ENCODE measurements around the gene SHMT2.

The SHMT2 gene

DNA sequence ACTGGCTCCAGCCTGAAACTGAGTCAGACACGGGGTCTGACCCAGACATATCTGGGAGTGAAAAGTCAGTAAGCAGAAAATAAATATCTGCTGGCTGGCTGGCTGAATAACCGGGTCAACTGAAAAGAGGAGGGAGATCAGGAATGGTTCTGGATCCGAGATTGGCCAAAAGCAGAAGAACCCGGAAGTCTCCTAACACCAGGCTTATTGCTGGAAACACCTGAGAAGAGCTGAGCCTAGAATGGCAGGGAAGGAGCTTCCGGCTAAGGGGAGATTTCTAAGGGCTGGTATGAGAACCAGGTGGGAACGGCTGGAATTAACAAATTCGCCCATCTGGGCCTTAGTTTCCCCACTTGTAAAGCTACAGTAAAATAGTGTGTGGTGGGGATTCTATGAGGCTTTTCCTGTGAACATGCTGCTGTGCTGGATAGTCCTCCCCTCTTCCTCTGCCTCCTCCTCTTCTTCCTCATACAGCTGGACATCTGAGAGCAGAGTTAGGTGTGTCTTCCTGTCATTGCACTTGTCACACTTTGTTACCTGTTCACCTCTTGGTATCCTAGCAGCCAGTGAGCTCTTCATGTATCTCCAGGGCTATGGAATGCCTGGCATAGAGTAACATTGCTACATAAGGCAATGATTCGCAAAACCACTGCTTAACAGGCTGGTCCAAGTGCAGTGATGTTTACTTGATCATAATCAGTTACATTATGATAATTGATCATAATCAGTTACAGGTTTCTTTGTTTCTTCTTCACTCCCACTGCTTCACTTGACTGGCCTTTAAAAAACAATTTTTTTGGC is 2.0 kb upstream of the SHMT2 start:
- no peak for DNase-seq (ENCODE audit: low spot score)

DNA sequence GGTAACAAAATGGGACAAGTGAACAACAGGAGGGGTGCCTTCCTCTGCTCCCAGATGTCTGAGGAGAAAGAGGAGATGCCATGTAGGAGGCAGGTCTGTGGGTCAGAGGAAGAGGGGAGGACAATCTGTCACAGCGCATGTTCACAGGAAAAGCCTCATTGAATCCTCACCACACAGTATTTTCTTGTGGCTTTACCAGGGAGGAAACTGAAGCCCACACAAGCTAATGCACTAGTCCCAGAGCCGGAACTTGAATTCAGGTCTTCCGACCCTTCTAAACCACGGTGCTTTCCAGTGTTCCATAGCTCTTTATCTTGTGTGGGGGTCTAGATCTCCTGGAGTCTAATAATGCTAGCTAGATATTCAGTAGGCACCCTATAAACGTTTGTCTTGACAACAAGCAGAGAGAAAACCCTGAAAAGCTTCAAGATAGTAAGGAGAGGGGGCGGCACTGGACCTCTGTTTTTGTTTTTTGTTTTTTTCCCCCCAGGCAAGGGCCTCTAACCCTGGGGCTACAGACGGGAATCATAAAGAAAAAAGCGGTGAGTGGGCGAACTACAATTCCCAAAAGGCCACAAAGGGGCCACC is 371 bp upstream of the SHMT2 start:
- no peak for DNase-seq (ENCODE audit: low spot score)

DNA sequence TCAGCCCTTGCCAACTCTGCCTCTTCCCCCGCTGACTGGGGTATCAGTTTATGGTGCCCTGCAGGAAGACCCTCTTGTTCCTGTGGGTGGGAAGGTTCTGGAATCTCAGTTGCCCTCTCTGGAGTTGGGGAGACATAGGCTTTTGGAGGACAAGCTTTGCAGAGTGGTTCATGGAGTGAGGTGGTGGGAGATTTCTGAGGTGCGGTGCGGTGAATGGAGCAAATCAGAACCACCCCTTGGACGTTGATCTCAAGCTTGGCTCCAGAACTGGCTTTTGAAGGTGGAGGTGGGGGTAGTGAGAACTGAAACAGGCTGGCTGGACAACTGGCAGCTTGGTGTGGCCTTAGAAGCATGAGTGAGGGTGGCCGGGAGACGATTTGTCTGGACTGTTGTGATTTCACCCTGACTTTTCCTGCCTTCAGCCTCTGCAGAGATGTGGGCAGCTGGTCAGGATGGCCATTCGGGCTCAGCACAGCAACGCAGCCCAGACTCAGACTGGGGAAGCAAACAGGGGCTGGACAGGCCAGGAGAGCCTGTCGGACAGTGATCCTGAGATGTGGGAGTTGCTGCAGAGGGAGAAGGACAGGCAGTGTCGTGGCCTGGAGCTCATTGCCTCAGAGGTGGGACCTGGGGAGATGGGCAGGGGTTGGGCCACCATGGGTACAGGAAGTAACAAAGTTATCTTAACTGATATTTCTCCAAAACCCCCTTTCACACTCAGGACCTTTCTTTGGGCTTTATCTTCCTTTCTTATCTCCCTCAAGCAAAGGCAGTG is 1.1 kb downstream of the SHMT2 start:
- DNase-seq (ENCODE audit: low spot score), result no peak

DNA sequence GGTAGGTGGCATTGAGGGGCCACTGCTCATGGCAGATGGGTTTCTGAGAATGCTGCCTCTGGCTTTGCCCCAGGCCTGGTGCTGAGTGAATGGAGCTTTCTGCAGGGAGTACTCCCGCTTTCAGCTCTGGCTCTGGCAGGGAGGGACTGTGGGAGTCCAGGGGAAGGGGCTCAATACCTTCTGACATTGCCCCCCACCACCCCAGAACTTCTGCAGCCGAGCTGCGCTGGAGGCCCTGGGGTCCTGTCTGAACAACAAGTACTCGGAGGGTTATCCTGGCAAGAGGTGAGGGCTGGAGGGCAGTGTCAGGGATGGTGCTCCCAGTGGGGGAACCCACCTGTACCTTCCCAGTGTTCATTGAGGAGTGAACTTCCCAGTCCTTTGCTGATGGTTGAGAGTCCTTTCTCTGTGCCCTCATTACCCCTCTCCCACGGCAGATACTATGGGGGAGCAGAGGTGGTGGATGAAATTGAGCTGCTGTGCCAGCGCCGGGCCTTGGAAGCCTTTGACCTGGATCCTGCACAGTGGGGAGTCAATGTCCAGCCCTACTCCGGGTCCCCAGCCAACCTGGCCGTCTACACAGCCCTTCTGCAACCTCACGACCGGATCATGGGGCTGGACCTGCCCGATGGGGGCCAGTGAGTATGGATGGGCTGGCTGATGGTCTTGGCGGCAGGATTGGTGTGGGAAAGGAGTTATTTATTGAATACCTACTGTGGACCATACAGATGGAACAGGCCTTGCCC is 1.9 kb downstream of the SHMT2 start:
- DNase-seq (ENCODE audit: low spot score), result no peak

DNA sequence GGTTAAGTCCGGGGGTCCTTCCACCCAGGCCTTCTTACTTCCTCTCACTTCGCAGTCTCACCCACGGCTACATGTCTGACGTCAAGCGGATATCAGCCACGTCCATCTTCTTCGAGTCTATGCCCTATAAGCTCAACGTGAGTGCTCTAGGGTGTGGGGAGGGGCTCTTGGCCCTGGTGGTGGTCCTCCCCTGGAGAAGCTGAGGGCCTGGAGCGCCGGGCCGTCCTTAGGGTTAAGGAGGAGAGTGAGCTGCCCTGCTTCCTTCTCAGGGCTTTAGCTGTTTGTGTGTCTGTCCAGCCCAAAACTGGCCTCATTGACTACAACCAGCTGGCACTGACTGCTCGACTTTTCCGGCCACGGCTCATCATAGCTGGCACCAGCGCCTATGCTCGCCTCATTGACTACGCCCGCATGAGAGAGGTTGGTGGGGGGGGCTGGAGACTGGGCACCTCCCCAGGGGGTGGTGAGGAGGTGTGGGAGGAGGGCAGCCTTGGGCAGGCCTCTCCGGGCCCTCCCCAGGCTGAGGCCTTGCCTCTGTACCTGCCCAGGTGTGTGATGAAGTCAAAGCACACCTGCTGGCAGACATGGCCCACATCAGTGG is 2.7 kb downstream of the SHMT2 start:
- no peak for DNase-seq (ENCODE audit: low spot score)

DNA sequence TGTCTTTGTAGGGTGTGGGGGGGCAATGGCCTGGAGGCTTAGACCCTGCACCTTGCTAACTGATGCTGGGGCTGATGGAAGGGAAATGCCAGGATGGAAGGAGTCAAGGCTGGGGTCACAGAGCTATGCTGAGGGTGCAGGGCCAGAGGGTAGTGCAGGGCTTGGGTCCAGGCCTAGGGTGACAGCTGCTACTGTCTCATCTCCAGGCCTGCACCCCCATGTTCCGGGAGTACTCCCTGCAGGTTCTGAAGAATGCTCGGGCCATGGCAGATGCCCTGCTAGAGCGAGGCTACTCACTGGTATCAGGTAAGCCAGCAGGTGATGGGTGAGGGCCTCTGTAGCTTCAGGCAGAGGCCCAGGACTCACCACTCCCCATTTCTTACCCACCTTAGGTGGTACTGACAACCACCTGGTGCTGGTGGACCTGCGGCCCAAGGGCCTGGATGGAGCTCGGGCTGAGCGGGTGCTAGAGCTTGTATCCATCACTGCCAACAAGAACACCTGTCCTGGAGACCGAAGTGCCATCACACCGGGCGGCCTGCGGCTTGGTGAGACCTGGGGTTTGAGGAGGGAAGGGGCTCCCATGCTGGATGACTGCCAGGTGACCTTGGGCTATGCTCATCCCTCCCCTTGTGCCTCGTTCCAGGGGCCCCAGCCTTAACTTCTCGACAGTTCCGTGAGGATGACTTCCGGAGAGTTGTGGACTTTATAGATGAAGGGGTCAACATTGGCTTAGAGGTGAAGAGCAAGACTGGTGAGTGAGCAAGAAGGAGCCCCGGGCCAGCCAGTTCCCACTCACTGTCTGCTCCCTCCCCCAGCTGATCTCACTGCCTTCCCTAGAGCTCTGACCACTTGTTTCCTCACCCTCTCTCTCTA is 4.1 kb downstream of the SHMT2 start:
- no peak for DNase-seq (ENCODE audit: low spot score)

DNA sequence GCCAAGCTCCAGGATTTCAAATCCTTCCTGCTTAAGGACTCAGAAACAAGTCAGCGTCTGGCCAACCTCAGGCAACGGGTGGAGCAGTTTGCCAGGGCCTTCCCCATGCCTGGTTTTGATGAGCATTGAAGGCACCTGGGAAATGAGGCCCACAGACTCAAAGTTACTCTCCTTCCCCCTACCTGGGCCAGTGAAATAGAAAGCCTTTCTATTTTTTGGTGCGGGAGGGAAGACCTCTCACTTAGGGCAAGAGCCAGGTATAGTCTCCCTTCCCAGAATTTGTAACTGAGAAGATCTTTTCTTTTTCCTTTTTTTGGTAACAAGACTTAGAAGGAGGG is 4.7 kb downstream of the SHMT2 start:
- DNase-seq (ENCODE audit: low spot score), result no peak

DNA sequence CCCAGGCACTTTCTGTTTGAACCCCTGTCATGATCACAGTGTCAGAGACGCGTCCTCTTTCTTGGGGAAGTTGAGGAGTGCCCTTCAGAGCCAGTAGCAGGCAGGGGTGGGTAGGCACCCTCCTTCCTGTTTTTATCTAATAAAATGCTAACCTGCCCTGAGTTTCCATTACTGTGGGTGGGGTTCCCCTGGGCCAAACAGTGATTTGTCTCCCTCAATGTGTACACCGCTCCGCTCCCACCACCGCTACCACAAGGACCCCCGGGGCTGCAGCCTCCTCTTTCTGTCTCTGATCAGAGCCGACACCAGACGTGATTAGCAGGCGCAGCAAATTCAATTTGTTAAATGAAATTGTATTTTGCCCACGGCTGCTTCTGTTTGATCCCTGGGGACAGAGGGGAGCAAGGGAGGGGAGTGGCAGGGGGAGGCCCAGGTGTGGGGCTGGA is 5.1 kb downstream of the SHMT2 start:
- DNase-seq (ENCODE audit: low spot score), result no peak

DNA sequence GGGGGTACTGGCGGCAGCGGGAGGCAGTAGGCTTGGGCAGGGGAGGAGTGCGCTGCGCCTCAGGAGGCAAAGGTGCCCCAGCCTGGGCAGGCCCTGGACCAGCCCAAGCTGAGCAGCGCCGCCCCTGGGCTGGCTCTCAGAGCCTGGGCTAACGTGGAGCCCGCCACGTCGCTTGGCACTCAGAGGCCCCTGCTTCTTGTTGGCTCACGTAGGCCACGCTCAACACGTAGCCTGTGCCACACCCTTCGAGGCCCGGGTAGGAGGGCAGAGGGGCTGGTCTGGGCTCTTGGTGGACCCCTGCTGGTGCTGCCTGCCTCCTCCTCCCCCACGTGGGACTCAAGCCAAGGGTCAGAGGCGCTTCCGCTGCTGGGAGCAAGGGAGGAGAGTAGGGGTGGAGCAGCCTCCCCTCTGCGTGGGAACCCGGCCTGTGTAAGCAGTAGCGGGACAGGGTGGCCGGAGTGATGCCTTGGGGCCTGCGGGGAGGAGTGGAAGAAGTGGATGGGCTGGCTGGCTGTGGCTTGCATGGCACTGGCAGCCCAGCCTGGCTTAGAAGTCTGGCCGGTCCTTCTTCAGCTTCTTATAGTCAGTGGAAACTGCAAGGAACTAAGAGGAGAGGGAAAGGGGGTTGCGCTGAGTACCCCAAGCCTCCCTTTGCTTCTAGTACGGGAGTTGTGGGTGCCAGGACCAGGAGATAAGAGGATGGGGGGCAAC is 5.7 kb downstream of the SHMT2 start:
- DNase-seq (ENCODE audit: low spot score), result peak; percentile 57

DNA sequence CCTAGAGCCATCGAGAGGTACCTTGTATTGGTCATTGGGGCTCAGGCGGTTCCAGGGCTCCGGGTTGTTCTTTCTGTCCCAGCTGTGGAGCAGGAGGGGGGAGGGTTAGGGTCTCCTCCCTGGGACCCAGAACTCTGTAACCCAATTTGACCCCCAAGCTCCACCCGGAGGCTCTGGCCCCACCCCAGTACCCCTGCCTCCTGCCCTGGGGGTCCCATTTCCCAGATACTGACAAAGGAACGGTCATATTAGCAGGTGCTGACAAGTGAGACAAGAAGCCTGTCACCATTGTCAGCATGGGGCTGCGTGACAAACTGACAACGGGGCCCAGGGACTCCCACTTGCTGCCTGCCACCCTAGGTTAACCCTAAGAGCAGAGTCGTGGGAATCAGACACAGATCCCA is 6.2 kb downstream of the SHMT2 start:
- DNase-seq (ENCODE audit: low spot score), result no peak

DNA sequence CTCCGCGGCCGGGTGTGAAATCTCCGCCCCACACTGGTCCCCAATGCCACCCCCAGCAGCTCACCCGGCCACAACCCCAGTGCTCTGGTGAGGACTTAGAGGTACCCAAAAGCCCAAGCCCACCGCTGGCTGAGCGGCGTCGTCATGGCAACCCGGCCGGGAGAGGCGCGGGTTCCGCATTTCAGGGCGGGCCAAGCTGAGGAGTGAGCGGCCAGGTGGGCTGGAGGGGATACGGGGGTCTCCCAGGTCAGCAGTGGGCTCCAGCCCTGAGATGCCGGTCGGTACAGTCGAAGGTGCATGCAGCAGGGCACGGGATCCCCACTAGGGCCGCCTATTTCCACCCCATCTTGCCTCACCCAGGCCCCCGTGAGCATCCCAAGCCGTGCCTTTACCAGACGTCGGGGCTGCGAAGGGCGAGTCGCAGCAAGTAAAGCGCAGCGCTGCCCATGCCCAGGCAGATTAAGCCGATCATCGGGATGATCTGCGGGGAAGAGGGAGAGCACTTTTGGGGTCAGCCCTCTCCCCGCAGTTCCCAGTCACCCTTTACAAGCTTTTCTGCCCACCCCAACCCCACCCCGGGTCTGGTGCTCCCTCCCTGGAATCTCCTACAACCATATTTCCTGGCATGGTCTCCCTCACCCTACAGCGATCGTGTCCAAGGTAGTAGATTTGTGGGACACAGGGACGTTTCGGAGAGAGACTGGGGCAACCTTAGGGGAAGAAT is 6.9 kb downstream of the SHMT2 start:
- no peak for DNase-seq (ENCODE audit: low spot score)

DNA sequence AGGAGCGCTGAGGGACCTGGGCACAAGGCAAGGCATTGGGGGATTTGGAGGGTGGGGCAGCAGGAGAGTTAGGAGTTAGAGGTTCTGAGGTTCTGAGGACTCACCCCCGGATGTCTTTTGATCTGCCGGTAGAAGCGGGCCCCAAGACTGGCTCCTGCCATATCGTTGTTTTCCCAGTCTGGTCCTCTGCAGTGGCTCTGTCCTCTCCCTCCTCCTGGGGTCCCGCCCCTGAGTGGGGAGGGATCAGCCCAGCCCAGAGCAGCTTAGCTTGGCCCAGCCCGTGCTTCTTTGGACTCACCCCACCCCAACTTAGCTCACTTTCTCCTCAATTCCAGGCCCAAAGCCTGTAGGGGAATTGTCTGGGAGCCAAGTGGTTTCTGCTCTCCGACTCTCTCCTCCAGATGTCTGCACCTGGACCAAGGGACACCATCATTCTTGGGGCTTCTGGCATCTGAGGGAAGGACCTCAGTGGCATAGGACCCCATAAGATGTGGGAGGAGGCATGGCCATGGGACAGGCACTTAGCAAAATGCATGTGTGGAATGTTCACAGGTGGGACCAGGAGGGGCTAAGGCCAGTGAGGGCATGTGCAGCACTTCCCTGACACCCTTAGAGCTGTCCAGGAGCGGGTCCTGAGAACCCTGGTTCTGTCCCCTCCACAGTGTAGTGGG is 7.5 kb downstream of the SHMT2 start:
- no peak for DNase-seq (ENCODE audit: low spot score)

DNA sequence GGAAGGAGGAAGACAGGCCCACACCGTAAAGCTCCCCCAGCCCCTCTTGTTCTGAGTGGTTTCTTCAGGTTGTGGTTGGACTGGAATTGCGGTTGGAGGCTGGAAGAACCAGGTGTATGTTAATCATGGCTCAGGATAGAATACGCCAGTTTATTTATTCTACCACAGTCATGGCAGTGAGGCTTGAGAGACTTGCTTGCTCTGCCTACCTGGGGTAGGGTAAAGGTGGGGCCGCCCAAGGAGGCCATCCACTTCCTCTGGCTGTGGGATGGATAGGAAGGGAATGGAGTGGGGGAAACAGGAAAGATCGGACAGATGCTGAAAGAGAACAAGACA is 8.1 kb downstream of the SHMT2 start:
- DNase-seq (ENCODE audit: low spot score), result no peak

DNA sequence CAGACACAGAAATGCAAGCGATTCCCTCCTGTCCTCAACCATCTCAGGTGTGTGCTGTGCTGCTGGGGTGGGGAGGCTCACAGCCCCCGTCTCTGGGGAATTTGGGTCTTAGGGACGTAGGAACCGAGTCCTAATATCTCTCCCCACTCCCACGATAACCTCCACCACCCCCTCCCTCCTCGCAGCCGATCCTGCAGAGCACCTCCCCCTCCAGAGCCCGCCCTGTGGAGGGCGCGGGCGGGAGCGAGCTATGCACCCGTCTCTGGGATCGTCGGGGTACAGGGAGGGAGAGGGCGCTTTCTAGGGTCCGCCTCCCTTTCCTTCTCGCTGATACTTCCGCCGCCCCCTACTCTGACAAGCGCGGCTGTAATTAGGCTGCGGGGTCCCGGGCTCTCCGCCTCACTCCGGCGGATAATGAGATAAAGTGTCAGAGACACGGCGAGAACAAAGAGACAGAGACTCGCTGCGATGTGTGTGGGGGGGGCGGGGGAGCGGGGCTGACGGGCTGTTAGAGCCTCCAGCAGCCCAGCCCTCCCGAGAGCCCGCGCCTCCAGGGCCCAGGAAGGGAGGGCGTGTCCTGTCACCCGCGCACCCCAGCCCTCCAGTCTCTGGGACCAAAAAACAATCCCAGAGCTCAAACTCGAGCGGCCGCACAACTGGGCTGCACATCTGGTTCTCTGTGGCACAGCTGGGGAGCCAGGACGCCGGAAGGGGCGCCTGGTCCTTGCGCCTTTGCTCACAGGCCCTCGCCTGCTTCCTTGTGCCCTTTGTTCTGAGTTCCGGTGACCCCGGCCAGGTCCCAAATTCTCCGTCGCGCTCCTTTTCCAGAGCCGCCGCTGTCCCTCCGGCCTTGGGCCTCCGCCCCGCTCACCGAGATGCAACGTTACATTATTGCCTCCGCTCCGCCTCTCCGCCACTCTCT is 8.7 kb downstream of the SHMT2 start:
- DNase-seq (ENCODE audit: low spot score), result no peak

DNA sequence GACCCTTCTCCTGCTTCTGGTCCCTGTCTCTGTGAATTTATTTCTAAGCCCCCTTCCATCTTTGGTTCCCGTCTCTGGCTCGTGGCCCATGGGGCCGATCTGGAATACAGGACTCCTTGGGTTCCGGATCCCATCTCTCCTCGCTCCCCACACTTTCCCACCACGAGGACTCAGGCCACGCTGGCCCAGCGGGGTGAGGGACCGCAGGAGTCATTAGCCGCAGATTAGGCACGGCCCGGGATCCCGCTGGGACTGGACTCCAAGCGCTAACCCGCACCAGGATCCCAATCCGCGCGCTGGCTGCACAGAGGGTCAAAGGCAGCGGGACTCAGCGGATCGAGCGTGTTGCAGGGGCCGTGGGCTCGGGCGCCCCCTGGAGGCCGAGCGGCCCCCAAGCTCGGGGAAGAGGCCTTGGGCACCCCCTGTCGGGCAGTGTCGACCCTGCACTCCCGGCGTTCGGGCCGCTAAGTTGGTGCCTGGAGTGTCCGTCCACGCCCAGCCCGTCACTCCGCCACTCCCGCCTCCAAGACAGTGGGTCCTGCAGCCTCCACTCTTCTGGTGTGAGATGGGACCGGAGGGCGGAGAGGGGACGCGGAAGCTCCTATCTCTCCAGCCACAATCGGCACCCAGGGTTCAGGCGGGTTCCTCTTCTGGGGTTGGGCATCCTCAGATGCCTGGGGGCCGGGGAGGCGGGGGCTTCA is 9.5 kb downstream of the SHMT2 start:
- peak; percentile 90 for DNase-seq (ENCODE audit: low spot score)

DNA sequence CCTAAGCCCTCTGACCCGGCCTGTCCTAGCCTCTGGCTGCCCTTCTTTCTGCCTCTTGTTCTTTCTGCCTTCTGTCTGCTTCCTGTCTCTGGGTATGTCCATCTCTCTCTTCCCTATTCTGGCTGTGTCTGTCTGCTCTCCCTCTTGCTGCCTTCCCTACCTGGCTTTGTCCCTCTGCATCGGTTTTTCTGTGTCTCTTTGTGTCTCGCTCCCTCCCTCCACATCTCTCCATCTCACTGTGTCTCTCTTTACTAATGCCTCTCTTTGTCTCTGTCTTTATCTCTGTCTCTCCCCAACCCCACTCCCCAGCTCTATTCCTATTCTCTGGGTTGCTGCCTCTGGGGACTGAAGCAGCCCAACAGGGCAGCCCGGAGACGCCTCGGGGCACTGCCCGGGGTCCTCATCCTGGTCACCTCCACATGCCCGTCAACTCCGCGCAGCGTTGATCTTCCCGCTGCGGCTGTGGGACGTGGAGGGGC is 10.1 kb downstream of the SHMT2 start:
- no peak for DNase-seq (ENCODE audit: low spot score)

Data from iPS-NIHi11 (cell line).